ENCODE results near the gene C6orf89. TPM values are rescaled to one million over a fixed set of nuclear protein-coding genes. Genes with fewer than 3 reads are reported as not detected.
"Not testable (repeated sequence)": the region's sequence is repeated elsewhere in the genome, so short reads cannot be mapped to it uniquely, and the experiment has no call there.

Gene C6orf89
- total RNA-seq, 1 donor from 2014 or later, result 57.4 TPM

DNA sequence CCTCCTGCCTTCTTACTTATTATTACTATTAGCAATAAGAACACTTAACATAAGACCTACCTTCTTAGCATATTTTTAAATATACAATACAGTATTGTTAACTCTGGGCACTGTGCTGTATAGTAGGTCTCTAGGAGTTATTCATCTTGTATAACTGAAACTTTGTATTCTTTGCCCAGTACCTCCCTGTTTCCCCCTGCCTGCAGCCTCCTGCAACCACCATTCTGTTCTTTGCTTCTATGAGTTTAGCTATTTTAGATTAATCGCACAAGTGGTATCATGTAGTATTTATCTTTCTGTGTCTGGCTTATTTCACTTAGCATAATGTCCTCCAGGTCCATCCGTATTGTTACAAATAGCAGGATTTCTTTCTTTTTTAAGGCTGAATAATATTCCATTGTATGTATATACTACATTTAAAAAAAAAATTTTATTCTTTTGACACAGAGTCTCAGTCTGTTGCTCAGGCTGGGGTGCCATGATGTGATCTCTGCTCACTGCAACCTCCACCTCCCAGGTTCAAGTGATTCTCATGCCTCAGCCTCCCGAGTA is 4.4 kb downstream of the C6orf89 start:
- Mint-ChIP-seq H3K36me3 (ENCODE audit: low read depth) (peaks cover 2% of the 10 kb centered on the region), H3K4me1 (ENCODE audit: low read depth) (peaks cover 27% of the 10 kb centered on the region), H3K9me3 (ENCODE audit: low read depth) (no peaks in the 10 kb centered on the region), H3K4me3 (ENCODE audit: unreplicated experiment) (no peak overlapping the region), H3K27me3 (ENCODE audit: low read depth) (no peaks in the 10 kb centered on the region), H3K27ac (ENCODE audit: unreplicated experiment) (no peak overlapping the region)
- no peak for DNase-seq (ENCODE audit: low spot score)
- TF ChIP-seq, protein P1, sequence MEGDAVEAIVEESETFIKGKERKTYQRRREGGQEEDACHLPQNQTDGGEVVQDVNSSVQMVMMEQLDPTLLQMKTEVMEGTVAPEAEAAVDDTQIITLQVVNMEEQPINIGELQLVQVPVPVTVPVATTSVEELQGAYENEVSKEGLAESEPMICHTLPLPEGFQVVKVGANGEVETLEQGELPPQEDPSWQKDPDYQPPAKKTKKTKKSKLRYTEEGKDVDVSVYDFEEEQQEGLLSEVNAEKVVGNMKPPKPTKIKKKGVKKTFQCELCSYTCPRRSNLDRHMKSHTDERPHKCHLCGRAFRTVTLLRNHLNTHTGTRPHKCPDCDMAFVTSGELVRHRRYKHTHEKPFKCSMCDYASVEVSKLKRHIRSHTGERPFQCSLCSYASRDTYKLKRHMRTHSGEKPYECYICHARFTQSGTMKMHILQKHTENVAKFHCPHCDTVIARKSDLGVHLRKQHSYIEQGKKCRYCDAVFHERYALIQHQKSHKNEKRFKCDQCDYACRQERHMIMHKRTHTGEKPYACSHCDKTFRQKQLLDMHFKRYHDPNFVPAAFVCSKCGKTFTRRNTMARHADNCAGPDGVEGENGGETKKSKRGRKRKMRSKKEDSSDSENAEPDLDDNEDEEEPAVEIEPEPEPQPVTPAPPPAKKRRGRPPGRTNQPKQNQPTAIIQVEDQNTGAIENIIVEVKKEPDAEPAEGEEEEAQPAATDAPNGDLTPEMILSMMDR (IDR thresholded peaks at IDR 0.05), result no peak

DNA sequence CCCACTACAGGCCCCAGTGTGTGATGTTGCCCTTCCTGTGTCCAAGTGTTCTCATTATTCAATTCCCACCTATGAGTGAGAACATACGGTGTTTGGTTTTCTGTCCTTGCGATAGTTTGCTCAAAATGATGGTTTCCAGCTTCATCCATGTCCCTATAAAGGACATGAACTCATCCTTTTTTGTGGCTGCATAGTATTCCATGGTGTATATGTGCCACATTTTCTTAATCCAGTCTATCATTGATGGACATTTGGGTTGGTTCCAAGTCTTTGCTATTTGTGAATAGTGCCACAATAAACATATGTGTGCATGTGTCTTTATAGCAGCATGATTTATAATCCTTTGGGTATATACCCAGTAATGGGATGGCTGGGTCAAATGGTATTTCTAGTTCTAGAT is 5.4 kb downstream of the C6orf89 start:
- not testable (repeated sequence) for H3K4me3 Mint-ChIP-seq (ENCODE audit: unreplicated experiment); DNase-seq (ENCODE audit: low spot score); H3K27ac Mint-ChIP-seq (ENCODE audit: unreplicated experiment); H3K27me3 Mint-ChIP-seq (ENCODE audit: low read depth); H3K9me3 Mint-ChIP-seq (ENCODE audit: low read depth); H3K36me3 Mint-ChIP-seq (ENCODE audit: low read depth)
- peaks cover 22% of the 10 kb centered on the region for H3K4me1 Mint-ChIP-seq (ENCODE audit: low read depth)

DNA sequence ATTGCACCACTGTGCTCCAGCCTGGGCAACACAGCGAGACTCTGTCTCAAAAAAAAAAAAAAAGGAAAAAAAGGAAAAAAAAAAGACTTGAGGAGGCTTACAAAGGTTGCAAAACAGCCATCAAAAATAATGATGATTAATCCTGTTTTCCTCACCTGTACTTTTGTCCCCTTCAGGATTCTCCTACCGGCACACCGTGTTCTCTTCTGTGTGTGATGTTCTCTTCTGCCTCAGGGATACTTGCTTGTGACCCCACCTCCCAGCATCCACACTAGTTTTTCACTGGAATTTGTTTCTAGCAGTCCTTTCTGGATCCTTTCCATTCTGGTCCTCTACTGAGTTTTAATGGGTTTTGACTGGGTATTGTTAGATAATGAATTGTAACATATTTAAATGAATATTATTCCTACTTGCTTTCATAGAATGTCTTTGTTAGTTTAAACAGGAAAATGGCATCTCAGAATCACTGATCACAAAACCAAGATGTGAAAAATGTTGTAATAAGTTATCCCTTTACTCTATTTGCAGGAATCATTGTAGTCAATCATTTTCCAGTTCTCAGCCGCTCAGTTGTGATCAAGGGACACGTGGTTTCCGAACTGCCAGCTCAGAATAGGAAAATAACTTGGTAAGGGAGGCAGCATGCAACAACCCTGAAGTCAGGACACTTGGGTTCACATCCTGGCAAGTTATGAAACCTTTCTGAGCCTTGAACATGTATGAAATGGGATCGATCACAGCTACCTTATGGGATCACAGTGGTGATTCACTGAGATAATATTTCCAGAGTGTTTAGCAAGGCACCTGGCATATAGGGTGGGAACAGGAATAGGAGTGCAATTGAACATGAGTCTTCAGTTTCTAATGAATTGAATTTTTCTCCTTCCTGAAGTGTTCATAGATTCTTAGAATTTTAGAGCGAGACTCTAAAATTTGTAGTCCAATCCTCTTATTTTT is 8.5 kb downstream of the C6orf89 start:
- Mint-ChIP-seq H3K9me3 (ENCODE audit: low read depth) (no peaks in the 10 kb centered on the region), H3K4me3 (ENCODE audit: unreplicated experiment) (no peak overlapping the region), H3K4me1 (ENCODE audit: low read depth) (peaks cover under 1% of the 10 kb centered on the region), H3K27ac (ENCODE audit: unreplicated experiment) (no peak overlapping the region), H3K36me3 (ENCODE audit: low read depth) (peaks cover 5% of the 10 kb centered on the region), H3K27me3 (ENCODE audit: low read depth) (no peaks in the 10 kb centered on the region)
- TF ChIP-seq, protein P1 (IDR thresholded peaks at IDR 0.05), result no peak
- no peak for DNase-seq (ENCODE audit: low spot score)

DNA sequence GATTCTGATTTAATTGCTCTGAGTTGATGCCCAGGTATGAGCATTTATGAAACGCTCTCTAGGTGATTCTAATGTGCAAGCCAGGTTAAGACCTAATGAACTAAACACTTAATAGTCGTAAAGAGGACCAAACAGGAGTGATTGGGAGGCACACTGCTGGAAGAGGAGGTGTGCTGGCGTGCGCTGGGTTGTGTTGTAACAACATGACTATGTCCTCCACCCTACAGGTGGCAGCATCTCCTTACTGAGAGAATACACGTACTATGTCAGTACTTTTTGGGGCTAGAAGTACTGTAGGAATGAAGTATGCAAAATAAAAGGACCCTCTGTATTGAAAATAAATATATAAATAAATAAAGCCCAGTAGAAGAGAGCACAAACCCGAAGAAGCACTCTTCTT is 11.9 kb downstream of the C6orf89 start:
- H3K9me3 Mint-ChIP-seq (ENCODE audit: low read depth), result no peaks in the 10 kb centered on the region
- H3K4me3 Mint-ChIP-seq (ENCODE audit: unreplicated experiment), result no peak overlapping the region
- H3K4me1 Mint-ChIP-seq (ENCODE audit: low read depth), result no peaks in the 10 kb centered on the region
- TF ChIP-seq, protein P1 (IDR thresholded peaks at IDR 0.05), result peak; percentile 70
- no peaks in the 10 kb centered on the region for H3K27me3 Mint-ChIP-seq (ENCODE audit: low read depth)
- H3K36me3 Mint-ChIP-seq (ENCODE audit: low read depth), result peaks cover 12% of the 10 kb centered on the region
- no peak overlapping the region for H3K27ac Mint-ChIP-seq (ENCODE audit: unreplicated experiment)
- DNase-seq (ENCODE audit: low spot score), result no peak

DNA sequence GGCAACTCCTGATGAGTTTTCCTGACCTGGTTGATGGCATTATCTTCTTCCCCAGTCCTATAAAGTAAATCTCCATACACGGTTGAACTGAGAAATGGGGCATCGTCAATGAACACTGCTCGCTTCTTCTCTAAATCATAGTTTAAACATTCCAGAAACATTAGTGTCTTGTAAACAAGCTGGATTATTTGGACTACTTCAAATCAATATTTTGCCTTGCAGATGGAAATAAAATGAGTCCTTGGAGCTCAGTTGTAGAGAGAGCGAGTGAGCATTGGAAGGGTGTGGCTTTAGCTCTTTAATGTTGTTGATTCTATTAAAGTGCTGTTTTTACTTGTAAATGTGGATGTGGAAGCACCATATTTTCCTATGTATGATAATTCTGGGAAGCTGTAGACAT is 18.4 kb downstream of the C6orf89 start:
- Mint-ChIP-seq H3K36me3 (ENCODE audit: low read depth) (peaks cover 20% of the 10 kb centered on the region), H3K4me1 (ENCODE audit: low read depth) (peaks cover 35% of the 10 kb centered on the region), H3K27ac (ENCODE audit: unreplicated experiment) (no peak overlapping the region), H3K27me3 (ENCODE audit: low read depth) (no peaks in the 10 kb centered on the region), H3K4me3 (ENCODE audit: unreplicated experiment) (no peak overlapping the region), H3K9me3 (ENCODE audit: low read depth) (no peaks in the 10 kb centered on the region)
- no peak for DNase-seq (ENCODE audit: low spot score)
- TF ChIP-seq, protein P1 (IDR thresholded peaks at IDR 0.05), result no peak
